Epithelial cell of prostate (primary cell): Measurements from ENCODE around the gene PADI6.

Experiments used
- DNase-seq: peaks from one replicate; pipeline ENCODE4 v3.0.0-alpha.2; 2011; ENCODE audit warnings: low read depth, low spot score
- H3K27ac ChIP-seq: fragments of 450-650 bp; 2 replicates; pipeline ENCODE4 v1.5.1; 2017; ENCODE audit warnings: mild to moderate bottlenecking

The PADI6 gene

DNA sequence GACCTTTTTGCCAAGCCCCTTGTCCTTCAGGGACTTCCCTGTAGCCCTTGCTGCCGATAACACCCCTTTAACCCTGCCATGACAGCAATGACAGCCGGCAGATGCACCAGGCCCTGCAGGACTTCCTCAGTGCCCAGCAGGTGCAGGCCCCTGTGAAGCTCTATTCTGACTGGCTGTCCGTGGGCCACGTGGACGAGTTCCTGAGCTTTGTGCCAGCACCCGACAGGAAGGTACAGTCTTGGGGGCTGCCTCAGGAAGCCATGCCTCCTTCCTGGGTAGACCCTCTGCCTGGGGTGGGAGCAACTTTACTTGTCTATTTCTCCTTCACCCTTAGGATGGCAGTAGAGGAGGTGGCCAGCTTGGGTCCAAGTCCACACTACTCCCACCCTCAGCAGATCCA lies 16.1 kb upstream of the PADI6 start:
- DNase-seq: no peak
- H3K27ac ChIP-seq: no peak overlapping the region

DNA sequence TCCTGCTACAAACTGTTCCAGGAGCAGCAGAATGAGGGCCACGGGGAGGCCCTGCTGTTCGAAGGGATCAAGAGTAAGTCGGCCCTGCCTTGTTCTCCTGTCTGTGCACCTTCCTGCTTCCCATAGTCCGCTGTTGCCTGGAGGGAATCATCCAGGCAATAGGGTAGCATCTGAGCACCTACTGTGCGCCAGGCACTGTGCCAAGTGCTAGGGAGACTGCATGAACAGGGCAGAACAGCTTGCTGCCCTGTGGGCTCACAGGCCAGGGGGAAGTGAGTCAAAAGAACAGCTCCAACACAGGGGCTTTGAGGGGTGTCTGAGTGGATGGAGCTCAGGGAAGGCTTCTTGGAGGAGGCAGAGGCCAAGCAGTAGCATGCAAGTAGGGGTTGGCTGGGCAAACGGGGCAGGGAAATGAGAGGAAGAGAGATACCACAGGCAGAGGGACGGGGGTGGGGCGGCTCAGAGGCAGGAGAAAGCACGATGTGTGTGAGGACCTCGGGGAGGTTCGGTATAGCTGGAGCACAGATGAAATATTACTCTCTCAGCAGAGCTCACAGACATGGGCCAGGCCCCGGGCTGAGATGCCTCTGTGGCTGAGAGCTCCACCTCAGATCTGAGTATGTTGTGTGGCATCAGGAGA lies 15.5 kb upstream of the PADI6 start:
- DNase-seq: no peak
- H3K27ac ChIP-seq: no peak overlapping the region

DNA sequence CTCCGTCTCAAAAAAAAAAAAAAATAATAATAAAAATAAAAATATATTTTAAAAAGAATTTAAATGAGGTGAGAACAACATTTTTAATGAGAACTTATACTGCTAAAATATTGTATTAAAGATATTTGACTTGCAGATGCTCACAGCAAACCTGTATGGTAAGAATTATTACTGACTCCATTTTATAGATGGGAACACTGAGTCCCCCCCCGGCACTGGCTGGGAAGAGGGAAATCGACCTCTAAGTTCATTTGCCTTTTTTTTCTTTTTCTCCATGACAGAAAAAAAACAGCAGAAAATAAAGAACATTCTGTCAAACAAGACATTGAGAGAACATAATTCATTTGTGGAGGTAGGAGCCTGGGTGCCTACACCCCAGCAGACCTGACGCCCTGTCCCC lies 13.4 kb upstream of the PADI6 start:
- no peak for DNase-seq
- H3K27ac ChIP-seq: no peak overlapping the region

DNA sequence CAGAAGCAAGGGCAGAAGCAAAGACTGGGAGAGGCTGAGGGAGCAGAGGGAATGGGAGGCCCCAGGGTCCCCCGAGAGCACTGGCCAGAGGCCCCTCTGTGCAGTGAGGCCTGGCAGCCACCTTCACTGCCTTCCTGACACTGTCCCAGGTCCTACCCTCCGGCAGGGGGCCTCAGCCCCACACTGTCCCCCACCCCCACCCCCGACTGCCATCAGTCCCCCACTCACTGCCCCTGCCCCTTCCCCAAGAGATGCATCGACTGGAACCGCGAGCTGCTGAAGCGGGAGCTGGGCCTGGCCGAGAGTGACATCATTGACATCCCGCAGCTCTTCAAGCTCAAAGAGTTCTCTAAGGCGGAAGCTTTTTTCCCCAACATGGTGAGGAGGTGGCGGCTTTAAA lies 13.0 kb upstream of the PADI6 start:
- no peak for DNase-seq
- no peak overlapping the region for H3K27ac ChIP-seq

DNA sequence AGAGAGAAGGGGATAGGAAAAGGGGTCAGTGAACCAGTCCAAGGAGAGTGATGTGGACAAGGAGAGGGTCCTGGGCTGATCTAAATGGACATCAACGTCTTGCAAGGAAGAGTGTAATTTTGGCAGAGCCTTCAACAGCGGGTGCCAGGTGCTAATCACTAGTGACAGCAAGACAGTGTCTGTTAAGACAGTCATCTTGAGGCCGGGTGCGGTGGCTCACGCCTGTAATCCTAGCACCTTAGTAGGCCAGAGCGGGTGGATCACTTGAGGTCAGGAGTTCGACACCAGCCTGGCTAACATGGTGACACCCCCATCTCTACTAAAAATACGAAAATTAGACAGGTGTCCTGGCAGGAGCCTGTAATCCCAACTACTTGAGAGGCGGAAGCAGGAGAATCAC lies 12.2 kb upstream of the PADI6 start:
- no peak for DNase-seq
- no peak overlapping the region for H3K27ac ChIP-seq

DNA sequence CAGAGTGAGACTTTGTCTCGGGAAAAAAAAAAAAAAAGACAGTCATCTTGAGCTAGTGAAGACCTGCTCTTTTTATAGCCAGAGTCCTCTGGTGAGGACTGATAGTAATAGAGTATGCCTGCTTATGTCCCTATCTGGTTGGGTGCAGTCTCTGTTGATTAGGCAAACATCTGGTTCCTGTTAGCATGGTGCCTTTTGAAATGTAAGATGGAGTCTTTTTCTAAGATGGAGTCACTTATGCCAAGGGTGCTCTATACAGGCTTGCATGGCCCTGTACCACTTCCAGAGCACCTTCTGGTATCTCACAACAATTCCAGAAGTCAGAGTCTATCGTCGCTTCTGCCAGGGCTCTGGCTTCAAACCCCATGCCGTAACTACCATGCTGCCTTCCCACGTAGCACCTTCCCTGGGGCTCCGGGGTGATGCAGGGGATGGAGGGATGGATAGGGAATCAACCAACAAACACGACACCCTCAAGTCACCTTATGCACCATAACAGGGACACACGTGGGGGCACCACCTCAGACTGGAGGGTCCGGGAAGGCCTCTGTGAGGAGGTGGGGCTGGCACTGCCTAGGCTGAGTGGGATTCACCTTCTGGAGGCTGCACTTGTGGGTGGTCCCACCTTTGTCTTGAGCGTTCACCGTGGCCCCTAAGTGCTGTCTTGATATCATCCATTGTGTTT lies 11.6 kb upstream of the PADI6 start:
- no peak for DNase-seq
- H3K27ac ChIP-seq: no peak overlapping the region

DNA sequence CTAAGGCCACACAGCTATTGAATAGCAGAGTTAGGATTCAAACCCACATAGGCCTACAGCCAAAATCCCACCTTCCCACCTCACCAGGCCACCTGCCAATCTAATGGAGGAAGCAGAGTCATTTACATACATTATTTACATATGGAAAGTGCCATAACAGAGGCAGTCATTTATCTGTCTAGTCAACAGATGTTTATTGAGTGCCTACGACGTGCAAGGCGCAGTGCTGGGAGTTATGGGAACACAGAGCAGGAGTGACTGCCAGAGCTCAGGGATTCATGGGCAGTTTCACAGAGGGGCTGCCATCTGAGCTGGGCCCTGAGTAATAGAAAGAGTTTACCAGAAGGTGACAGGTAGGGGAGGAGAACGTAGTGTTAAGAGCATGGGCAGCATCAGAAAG lies 10.3 kb upstream of the PADI6 start:
- no peak for DNase-seq
- no peak overlapping the region for H3K27ac ChIP-seq

DNA sequence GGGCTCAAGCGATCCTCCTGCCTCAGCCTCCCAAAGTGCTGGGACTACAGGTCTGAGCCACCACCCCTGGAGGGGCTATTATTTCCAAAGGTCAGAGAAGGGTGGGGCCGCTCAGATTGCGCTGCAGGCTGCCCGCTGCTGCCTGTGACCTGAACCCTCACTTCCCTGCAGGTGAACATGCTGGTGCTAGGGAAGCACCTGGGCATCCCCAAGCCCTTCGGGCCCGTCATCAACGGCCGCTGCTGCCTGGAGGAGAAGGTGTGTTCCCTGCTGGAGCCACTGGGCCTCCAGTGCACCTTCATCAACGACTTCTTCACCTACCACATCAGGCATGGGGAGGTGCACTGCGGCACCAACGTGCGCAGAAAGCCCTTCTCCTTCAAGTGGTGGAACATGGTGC lies 8.6 kb upstream of the PADI6 start:
- H3K27ac ChIP-seq: no peak overlapping the region

DNA sequence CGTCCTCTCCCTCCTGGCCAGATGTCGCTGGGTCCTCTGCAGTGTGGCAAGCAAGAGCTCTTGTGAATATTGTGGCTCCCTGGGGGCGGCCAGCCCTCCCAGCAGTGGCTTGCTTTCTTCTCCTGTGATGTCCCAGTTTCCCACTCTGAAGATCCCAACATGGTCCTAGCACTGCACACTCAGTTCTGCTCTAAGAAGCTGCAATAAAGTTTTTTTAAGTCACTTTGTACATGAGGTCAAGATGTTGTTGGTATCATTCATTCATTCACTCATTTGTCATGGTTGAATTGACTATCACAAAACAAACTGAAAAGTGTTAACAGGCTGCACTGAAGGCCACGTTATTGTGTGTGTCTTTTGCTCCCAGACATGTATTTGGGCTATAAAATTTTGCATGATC lies 8.2 kb upstream of the PADI6 start:
- DNase-seq: no peak
- H3K27ac ChIP-seq: no peak overlapping the region

More for the DNA sequence above, 8.6 kb upstream of the PADI6 start:
- DNase-seq: no peak

DNA sequence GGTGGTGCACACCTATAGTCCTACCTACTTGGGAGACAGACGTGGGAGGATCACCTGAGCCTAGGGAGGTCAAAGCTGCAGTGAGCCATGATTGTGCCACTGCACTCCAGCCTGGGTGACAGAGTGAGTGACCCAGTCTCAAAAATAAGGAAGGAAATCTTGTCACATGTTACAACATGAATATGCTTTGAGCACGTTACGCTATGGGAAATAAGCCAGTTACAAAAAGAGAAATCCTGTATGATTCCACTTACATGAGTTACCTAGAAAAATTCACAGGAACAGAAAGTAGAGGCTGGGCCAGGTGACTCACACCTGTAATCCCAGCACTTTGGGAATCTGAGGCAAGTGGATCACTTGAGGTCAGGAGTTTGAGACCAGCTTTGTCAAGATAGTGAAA lies 6.7 kb upstream of the PADI6 start:
- peak; percentile 34 for DNase-seq
- peak overlapping the region; percentile 65 for H3K27ac ChIP-seq

DNA sequence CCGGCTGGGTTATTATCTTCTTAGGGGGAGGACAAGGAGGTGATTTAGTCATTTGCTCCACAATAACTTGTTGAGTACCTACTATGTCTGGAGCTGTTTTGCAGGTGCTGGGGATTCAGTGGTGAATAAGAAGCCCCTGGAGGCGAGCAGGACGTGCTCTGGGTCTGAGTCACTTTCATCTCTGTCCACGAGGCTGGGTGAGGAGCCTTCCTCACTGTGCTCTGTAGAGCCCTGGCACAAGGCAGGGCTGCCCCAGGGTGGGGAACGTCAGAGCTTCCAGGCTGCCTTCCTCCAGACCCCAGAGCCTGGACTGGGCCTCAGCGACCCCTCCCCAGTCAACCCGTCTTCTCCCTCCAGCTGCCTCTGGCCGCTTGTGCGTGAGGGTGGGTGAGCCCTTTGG lies 2.5 kb upstream of the PADI6 start:
- peak overlapping the region; percentile 69 for H3K27ac ChIP-seq
- peak; percentile 68 for DNase-seq

DNA sequence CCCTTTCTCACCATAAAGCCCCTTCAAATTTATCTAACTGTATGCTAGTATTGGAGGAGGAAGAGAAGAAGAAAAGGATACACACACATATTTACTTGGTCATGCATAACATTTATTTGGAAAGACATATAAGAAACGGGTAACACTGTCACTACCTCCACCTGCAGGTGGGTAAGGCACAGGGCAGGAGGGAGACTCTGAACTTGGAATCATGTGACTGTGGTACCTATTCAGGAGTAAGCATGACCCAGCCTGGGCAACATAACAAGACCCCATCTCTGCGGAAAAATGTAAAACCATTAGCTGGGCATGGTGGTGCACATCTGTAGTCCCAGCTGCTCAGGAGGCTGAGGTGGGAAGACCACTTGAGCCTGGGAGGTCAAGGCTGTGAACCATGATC lies 1.4 kb upstream of the PADI6 start:
- no peak overlapping the region for H3K27ac ChIP-seq
- DNase-seq: no peak

DNA sequence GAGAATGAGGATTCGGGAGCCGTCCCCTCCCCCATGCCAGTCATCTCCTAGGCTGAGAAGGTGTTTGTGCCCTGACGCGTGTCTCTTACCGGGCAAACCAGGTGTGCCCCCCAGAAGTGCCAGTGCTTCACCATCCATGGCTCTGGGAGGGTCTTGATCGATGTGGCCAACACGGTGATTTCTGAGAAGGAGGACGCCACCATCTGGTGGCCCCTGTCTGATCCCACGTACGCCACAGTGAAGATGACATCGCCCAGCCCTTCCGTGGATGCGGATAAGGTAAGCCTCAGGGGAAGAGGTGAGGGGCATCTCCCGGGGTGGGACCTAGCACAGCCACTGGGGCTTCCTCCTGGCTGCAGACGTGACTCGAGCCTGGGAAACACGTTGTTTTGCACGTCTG lies 959 bp downstream of the PADI6 start:
- no peak for DNase-seq
- no peak overlapping the region for H3K27ac ChIP-seq

DNA sequence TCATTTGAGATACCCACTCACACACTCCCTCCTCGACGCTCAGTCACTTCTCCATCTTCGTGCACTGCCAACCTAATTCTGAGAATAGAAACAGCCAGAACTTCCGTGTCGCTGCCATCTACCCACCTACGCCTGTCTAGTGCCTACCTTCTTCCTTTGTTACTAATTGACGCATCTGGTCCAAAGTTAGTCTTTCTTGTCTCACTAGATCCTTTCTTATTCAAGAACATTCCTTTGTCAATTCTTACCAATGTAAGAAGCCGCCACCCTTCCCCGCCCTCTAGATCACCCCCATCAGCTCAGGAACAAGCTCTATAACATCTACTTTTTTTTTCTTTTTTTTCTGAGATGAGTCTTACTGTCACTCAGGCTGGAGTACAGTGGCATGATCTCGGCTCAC lies 3.7 kb downstream of the PADI6 start:
- DNase-seq: no peak
- H3K27ac ChIP-seq: no peak overlapping the region

DNA sequence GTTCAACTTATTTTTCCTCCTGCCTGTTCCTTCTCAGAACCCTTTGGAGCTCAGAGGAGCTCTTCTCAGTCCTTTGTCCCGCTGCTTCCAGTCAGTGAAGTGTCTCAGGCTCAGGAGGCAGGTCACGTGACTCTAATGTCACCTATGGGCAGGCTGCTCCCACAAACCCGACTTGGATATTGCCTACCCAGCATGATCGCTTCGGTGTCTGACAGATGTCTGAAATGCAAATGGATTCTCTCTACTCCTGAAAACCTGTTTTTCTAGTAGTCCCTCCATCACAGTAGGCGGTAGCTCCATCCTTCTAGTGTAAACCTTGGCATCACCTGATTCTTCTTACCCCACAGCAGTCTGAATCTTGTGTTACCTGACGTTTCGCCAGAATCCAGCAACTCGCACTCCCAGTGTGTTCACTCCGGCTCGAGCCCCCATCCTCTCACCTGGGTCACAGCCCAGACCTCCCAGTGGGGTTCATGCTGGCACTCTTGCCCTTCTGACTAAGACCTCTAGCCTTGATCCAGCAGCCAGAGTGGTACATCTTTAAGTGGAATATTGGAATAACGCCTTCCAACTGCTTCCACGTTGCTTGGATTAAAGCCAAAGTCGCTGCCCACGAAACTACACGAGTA lies 5.4 kb downstream of the PADI6 start:
- peak; percentile 18 for DNase-seq

DNA sequence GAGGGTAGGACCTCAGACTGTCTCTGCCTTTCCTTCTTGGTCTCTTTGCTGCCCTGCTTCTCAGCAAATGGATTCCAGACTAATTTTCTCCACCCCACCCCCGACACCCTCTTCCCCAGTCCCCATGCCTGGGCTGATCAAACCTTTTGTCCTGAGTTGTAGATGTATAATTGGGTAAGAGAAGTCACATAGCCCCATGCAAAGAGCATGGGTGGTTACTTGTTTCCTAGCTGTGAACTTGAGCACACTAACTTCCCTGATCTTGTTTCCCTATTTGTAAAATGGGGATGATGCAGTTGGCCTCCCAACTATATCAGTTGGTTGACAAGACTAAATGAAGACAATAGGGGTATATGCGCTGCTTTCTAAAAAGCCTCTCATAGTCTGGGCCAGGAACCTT lies 9.2 kb downstream of the PADI6 start:
- no peak overlapping the region for H3K27ac ChIP-seq
- DNase-seq: no peak

More for the DNA sequence above, 5.4 kb downstream of the PADI6 start:
- no peak overlapping the region for H3K27ac ChIP-seq

DNA sequence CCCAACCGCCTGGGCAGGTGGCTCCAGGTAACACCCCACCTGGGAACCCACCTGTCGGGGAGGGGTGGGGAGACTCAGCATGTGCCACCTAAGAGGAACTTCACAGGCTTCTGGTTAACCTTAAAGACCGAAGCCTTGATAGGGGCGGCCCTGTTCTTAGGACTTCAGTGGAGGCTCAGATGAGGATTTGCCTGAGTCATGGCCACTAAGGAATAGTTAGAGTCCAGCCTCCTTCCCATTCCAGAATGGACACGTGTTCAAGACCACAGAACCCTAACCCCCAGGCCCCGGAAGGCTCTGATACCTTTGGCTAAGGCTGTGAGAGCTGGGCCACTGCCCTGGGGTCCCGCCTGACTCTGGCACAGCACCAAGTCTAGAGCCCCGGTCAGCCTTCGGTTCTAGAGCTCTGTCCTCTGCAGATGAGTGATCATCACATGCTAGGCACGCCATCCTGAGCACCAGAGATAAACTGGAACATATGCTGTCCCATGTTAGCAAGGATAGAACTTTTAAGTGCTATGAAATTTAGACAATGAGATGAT lies 20.3 kb downstream of the PADI6 start:
- no peak overlapping the region for H3K27ac ChIP-seq
- DNase-seq: no peak

DNA sequence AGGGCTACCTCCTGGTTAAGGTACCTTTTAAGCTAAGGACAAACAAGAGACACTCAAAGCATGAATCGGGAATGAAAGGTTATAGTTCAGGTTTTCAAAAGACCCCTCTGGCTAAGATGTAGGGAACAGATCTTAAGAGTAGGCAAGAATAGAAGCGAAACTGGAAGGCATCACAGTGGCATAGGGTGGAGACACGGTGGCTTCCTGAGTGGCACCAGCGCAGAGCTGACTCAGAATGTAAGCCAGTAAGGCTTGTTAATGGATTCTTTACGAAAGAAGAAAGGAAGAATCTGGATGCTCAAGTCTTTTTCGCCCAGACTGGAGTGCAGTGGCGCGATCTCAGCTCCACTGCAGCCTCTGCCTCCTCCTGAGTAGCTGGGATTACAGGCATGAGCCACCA lies 21.2 kb downstream of the PADI6 start:
- no peak overlapping the region for H3K27ac ChIP-seq

DNA sequence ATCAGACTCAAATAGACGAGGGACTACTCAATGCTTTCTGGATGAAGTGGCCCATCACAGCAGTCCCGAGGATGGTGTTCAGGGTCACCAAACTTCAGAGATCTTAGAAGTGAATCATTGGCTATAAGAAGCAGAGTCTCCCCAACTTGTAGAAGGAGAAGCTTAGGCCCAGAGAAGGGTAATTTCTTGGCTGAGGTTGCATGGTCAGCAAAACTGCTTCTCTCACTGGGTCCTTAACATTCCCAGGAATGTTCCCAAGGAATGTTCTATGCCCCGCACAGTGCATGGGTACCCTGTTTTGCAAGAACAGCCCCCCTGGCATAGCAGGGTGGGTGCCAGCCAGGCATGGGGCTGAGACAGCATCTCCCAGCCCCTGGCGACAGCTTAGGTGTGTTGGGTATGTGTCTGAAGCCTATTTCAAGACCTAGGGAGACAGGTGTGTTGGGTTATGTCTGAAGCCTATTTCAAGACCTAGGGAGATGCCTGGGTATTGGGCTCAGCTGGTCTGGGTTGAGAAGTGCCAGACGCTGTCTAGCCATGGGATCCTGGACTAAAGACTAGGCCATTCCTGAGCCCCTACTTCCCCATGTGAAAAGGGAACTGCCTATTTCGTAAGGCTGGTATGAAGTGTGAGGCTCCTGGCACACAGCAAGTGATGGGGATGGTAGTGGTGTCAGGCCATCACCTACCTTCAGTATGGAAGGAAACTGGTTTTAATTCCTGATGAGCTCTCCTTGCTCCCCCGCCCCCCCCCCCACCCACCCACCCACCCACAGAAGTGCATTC lies 26.1 kb downstream of the PADI6 start:
- H3K27ac ChIP-seq: no peak overlapping the region

More for the DNA sequence above, 21.2 kb downstream of the PADI6 start:
- DNase-seq: no peak

DNA sequence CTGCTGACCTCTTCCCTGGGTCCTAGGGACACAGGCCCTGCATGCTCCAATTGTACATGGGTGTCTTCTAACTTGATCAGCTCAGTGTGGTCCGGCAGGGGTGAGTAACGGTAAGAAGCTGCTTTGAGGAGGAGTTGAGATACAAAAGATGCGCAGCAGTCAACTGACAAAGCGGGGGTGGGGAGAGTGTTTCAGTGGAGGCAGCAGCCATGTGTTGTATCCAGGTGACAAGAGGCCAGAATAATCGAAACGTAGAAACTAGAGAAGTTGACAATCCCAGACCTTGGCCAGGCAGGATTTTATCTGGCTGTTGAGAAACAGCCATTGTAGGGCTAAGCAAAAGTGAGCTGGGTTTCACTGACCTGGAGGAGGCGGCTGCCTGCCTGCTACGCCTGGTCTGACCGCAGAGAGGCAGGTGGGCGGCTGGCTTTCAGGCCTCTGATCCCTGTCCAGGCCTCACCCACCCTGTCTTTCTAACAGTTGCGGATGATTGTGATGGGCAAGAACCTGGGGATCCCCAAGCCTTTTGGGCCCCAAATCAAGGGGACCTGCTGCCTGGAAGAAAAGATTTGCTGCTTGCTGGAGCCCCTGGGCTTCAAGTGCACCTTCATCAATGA lies 28.8 kb downstream of the PADI6 start:
- no peak overlapping the region for H3K27ac ChIP-seq
- DNase-seq: no peak

More for the DNA sequence above, 26.1 kb downstream of the PADI6 start:
- no peak for DNase-seq
